ENCODE measurements around the gene ABCC2. TPM values are rescaled to one million over a fixed set of nuclear protein-coding genes. Genes with fewer than 3 reads are reported as not detected.

The ABCC2 gene
- total RNA-seq, 2 donors from 2014 or later: 1.3 to 1.5 TPM

DNA sequence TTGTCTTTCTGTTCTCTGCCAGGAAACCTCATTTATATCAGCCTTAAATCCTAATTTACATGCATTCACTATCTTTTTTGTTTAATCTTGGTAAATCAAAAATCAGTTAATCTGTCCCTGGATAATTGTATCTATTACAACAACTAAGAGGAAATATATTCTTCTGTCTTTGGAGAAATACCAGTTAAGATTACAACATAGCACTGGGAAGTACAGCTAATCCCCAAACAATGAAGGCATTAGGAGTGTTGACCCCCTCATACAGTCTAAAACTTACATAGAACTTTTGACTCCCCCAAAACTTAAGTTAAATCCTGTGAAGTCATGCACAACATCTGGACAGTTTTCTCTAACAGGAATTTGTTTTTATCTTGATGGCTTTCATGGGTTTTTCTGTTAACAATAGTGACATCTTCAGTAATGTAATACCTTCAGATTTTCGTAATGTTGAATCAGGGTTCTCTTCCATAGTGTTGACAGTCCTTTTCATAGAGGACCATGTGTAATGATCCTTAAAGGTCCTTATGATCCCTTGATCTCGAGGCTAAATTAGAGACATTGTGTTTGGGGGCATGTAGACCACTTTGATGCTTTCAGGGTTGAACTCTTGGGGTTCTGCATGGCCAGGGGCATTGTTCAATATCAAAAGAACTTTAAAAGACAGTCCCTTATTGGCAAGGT is 24.1 kb upstream of the ABCC2 start:
- DNase-seq (no peak), ATAC-seq (replicated peaks in 1 of 2) (no peak)
- no peaks in the 10 kb centered on the region for H3K4me1 Mint-ChIP-seq (ENCODE audit: low read depth)
- H3K9me3 Mint-ChIP-seq: peaks cover 0 to 5% of the 10 kb centered on the region in 2 donors
- H3K4me3 Mint-ChIP-seq: no peak overlapping the region
- H3K36me3 Mint-ChIP-seq (ENCODE audit: insufficient read depth in 2 of 2): peaks cover 14 to 45% of the 10 kb centered on the region in 2 donors
- peak overlapping the region; percentile 34 for H3K27ac Mint-ChIP-seq
- H3K27me3 Mint-ChIP-seq (ENCODE audit: low read depth): no peaks in the 10 kb centered on the region

DNA sequence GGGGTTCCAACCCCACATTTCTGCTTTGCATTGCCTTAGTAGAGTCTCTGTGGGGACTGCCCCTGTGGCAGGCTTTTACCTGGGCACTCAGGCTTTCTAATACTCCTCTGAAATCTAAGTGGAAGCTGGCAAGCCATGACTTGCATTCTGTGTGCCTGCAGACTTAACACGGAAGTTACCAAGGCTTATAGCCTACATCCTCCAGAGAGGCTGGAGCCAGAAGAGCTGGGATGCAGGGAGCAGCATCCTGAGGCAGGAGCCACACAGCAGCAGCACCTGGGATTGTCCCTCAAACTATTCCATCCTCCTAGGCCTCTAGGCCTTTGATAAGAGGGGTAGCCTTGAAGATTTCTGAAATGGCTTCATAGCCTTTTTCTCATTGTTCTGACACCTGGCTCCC is 22.1 kb upstream of the ABCC2 start:
- H3K9me3 Mint-ChIP-seq: peaks cover 0 to 5% of the 10 kb centered on the region in 2 donors
- no peaks in the 10 kb centered on the region for H3K27me3 Mint-ChIP-seq (ENCODE audit: low read depth)
- H3K4me3 Mint-ChIP-seq: no peak overlapping the region
- H3K27ac Mint-ChIP-seq: no peak overlapping the region
- no peaks in the 10 kb centered on the region for H3K4me1 Mint-ChIP-seq (ENCODE audit: low read depth)
- H3K36me3 Mint-ChIP-seq (ENCODE audit: insufficient read depth in 2 of 2): peaks cover 14 to 51% of the 10 kb centered on the region in 2 donors
- ATAC-seq (replicated peaks in 1 of 2) (no peak), DNase-seq (no peak)

- ATAC-seq (replicated peaks in 1 of 2): no peak
- H3K4me3 Mint-ChIP-seq: no peak overlapping the region
Observed at GRCh38 chr10:99761365-99761764, 21.1 kb upstream of the ABCC2 start.

GRCh38 chr10:99765672-99766301 is 16.7 kb upstream of the ABCC2 start:
- Mint-ChIP-seq H3K4me1 (ENCODE audit: low read depth) (no peaks in the 10 kb centered on the region), H3K27me3 (ENCODE audit: low read depth) (no peaks in the 10 kb centered on the region), H3K27ac (peak overlapping the region; percentile 38), H3K36me3 (ENCODE audit: insufficient read depth in 2 of 2) (peaks cover 5 to 21% of the 10 kb centered on the region in 2 donors), H3K9me3 (peaks cover 0 to 5% of the 10 kb centered on the region in 2 donors), H3K4me3 (no peak overlapping the region)
- DNase-seq (no peak), ATAC-seq (replicated peaks in 1 of 2) (no peak)

More at GRCh38 chr10:99761365-99761764, 21.1 kb upstream of the ABCC2 start:
- H3K36me3 Mint-ChIP-seq (ENCODE audit: insufficient read depth in 2 of 2): peaks cover 14 to 46% of the 10 kb centered on the region in 2 donors
- no peaks in the 10 kb centered on the region for H3K4me1 Mint-ChIP-seq (ENCODE audit: low read depth)
- H3K9me3 Mint-ChIP-seq: peaks cover 0 to 5% of the 10 kb centered on the region in 2 donors
- no peak for DNase-seq
- no peak overlapping the region for H3K27ac Mint-ChIP-seq
- H3K27me3 Mint-ChIP-seq (ENCODE audit: low read depth): no peaks in the 10 kb centered on the region

DNA sequence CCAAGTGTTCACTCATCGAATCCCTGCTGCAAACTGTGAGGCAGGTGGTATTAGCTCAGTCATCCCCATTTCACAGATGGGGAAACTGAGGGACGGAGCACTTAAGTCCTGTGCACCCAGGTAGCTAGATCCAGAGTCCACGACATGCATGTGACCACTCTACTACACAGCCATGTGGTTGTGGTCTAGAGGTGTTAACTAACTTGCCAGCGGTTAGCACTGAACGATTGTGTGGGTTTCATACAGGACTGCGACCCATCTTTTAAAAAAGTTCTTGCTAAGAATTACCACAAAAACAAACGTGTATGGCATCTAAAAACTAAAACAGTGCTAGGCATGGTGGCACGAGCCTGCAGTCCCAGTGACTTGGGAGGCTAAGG is 16.1 kb upstream of the ABCC2 start:
- Mint-ChIP-seq H3K4me3 (no peak overlapping the region), H3K27ac (no peak overlapping the region), H3K27me3 (ENCODE audit: low read depth) (no peaks in the 10 kb centered on the region), H3K9me3 (peaks cover 0 to 5% of the 10 kb centered on the region in 2 donors), H3K4me1 (ENCODE audit: low read depth) (no peaks in the 10 kb centered on the region), H3K36me3 (ENCODE audit: insufficient read depth in 2 of 2) (peaks cover 2 to 17% of the 10 kb centered on the region in 2 donors)
- ATAC-seq (replicated peaks in 1 of 2) (peak; percentile 37 to 71), DNase-seq (peak in 1 of 2 donors; percentile 6)

DNA sequence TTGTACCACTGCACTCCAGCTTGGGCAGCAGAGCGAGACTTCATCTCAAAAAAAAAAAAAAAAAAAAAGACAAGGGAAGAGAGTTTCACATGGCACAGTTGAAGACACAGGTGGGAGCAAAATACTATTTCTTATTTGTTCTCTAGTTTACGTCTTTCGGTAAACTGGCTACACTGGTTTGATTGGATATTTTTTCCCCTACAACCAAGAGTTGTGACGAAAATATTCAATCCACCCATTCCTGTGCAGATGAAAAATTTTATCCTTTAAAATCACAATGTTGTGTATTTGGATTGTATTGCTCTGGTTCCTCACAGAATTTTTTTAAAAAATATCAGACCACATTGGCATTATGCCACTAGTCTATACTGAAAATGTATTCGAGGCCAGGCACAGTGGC is 14.5 kb upstream of the ABCC2 start:
- Mint-ChIP-seq H3K27me3 (ENCODE audit: low read depth) (no peaks in the 10 kb centered on the region), H3K4me3 (no peak overlapping the region), H3K4me1 (ENCODE audit: low read depth) (no peaks in the 10 kb centered on the region), H3K9me3 (no peaks in the 10 kb centered on the region), H3K27ac (no peak overlapping the region), H3K36me3 (ENCODE audit: insufficient read depth in 2 of 2) (peaks cover 0 to 6% of the 10 kb centered on the region in 2 donors)
- ATAC-seq (replicated peaks in 1 of 2): no peak
- no peak for DNase-seq

- Mint-ChIP-seq H3K36me3 (ENCODE audit: insufficient read depth in 2 of 2) (peaks cover 0 to 4% of the 10 kb centered on the region in 2 donors), H3K27me3 (ENCODE audit: low read depth) (no peaks in the 10 kb centered on the region), H3K4me1 (ENCODE audit: low read depth) (no peaks in the 10 kb centered on the region), H3K4me3 (no peak overlapping the region), H3K27ac (no peak overlapping the region), H3K9me3 (no peaks in the 10 kb centered on the region)
- ATAC-seq (replicated peaks in 1 of 2) (no peak), DNase-seq (no peak)
Observed at GRCh38 chr10:99768556-99768955, 13.9 kb upstream of the ABCC2 start.

- H3K9me3 Mint-ChIP-seq: no peaks in the 10 kb centered on the region
- H3K27ac Mint-ChIP-seq: no peak overlapping the region
- no peak for DNase-seq
- H3K4me1 Mint-ChIP-seq (ENCODE audit: low read depth): no peaks in the 10 kb centered on the region
- no peaks in the 10 kb centered on the region for H3K27me3 Mint-ChIP-seq (ENCODE audit: low read depth)
- no peak for ATAC-seq (replicated peaks in 1 of 2)
- H3K4me3 Mint-ChIP-seq: no peak overlapping the region
- H3K36me3 Mint-ChIP-seq (ENCODE audit: insufficient read depth in 2 of 2): no peaks in the 10 kb centered on the region
Observed at GRCh38 chr10:99769706-99770105, 12.7 kb upstream of the ABCC2 start.

- H3K9me3 Mint-ChIP-seq: no peaks in the 10 kb centered on the region
- DNase-seq (no peak), ATAC-seq (replicated peaks in 1 of 2) (no peak)
- H3K4me3 Mint-ChIP-seq: no peak overlapping the region
- H3K36me3 Mint-ChIP-seq (ENCODE audit: insufficient read depth in 2 of 2): no peaks in the 10 kb centered on the region
- H3K4me1 Mint-ChIP-seq (ENCODE audit: low read depth): no peaks in the 10 kb centered on the region
- no peaks in the 10 kb centered on the region for H3K27me3 Mint-ChIP-seq (ENCODE audit: low read depth)
- H3K27ac Mint-ChIP-seq: no peak overlapping the region
Observed at GRCh38 chr10:99770408-99771045, 11.9 kb upstream of the ABCC2 start.

GRCh38 chr10:99775850-99776249 is 6.6 kb upstream of the ABCC2 start:
- no peak overlapping the region for H3K4me3 Mint-ChIP-seq
- H3K27me3 Mint-ChIP-seq (ENCODE audit: low read depth): no peaks in the 10 kb centered on the region
- no peaks in the 10 kb centered on the region for H3K9me3 Mint-ChIP-seq
- no peaks in the 10 kb centered on the region for H3K36me3 Mint-ChIP-seq (ENCODE audit: insufficient read depth in 2 of 2)
- no peak overlapping the region for H3K27ac Mint-ChIP-seq
- ATAC-seq (replicated peaks in 1 of 2): no peak
- H3K4me1 Mint-ChIP-seq (ENCODE audit: low read depth): peaks cover 9% of the 10 kb centered on the region
- no peak for DNase-seq

DNA sequence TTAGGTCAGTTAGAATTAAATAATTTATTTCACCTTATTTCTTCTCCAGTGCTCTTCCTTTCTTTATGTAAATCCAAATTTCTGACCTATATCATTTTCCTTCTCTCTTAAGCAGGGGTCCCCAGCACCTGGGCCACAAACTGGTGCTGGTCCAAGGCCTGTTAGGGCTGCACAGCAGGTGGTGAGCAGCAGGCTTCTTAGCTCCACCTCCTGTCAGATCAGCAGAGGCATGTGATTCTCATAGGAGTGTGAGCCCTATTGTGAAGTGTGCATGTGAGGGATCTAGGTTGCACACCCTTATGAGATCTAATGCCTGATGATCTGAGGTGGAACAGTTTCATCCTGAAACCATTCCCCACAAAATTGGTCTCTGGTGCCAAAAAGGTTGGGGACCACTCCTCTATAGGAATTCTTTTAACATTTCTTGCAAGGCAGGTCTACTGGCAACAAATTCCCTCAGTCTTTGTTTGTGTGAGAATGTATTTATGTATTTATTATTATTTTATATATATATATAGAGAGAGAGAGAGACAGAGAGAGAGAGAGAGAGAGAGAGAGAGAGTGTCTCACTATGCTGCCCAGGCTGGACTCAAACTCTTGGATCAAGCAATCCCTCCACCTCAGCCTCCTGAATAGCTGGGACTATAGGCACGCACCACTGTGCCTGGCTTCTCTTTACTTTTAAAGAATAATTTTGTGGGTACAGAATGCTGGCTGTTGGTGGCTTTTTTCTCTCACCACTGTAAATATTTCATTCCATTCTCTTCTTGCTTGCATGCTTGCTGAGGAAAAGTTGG is 4.3 kb upstream of the ABCC2 start:
- Mint-ChIP-seq H3K36me3 (ENCODE audit: insufficient read depth in 2 of 2) (no peaks in the 10 kb centered on the region), H3K4me1 (ENCODE audit: low read depth) (peaks cover 9% of the 10 kb centered on the region), H3K27ac (no peak overlapping the region), H3K4me3 (no peak overlapping the region), H3K9me3 (no peaks in the 10 kb centered on the region), H3K27me3 (ENCODE audit: low read depth) (no peaks in the 10 kb centered on the region)
- DNase-seq: no peak
- no peak for ATAC-seq (replicated peaks in 1 of 2)

DNA sequence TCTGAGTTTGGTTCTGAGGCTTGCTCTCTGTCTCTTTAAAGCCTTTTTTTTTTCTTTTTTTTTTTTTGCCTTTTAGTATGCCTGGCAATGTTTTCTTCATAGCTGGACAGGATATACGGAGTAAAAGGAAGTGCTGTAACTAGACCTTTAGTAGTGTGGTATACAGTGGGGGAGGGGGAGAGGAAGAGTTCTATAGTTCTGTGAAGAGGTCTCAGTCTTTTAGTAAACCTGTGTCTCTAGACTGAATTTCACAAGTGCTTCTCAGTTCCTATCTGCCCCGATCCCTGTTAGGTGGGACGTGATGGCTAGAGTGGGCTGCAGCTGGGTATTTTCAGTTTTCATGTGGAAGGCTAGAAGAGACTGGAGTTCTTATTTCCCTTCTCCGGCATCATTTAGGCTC is 3.1 kb upstream of the ABCC2 start:
- ATAC-seq (replicated peaks in 1 of 2) (peak in 1 of 2 donors; percentile 38), DNase-seq (no peak)
- H3K27ac Mint-ChIP-seq: no peak overlapping the region
- peaks cover 9% of the 10 kb centered on the region for H3K4me1 Mint-ChIP-seq (ENCODE audit: low read depth)
- no peaks in the 10 kb centered on the region for H3K36me3 Mint-ChIP-seq (ENCODE audit: insufficient read depth in 2 of 2)
- no peaks in the 10 kb centered on the region for H3K9me3 Mint-ChIP-seq
- no peaks in the 10 kb centered on the region for H3K27me3 Mint-ChIP-seq (ENCODE audit: low read depth)
- H3K4me3 Mint-ChIP-seq: no peak overlapping the region

Data from activated T-cell treated with anti-CD3 and anti-CD28 coated beads, Interleukin-2, amount 50 U/mL, for 72 hours (primary cell).